Adrenal gland (tissue), 5 donors: ENCODE measurements around the gene SYNJ2BP.

Experiments
- POLR2A ChIP-seq, 2 donors: fragments of 450-650 bp; IDR thresholded peaks; one replicate each; pipeline ENCODE4 v1.6.1; 2017; ENCODE audit warnings: antibody characterized with exemption in 2 of 2, mild to moderate bottlenecking in 2 of 2, moderate library complexity in 1 of 2
- TF ChIP-seq, protein P1 (sequence below), 6 experiments: fragments of 450-650 bp in 4 of 6; fragments of 200-600 bp in 2 of 6; sonication (generic) in 1 of 6; IDR thresholded peaks; 1 replicate in 5 of 6; 2 replicates in 1 of 6; pipeline versions ENCODE4 v1.5.1 to v1.8.0; 2016 to 2021; ENCODE audit warnings: antibody characterized with exemption in 6 of 6, mild to moderate bottlenecking in 2 of 6, moderate library complexity in 1 of 6
- donor health status: DM: no; HTN: no; CAD: no.

DNA sequence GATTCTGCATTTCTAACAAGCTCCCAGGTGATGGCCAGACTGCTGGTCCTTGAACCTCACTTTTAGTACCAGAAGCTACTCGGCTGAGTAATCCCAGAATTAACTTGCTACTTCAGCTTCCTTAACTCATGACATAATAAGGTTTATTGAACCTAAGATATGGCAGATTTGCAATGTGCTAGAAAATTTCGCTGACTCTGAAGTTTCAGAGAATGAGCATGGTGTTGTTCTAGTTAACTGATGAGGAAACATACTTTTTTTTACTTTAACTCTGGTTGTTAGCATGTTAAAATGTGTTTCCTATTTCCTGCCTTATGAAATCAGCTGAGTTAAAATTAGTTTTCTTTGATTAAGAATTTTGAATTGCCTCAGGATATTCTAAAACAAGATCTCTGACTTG lies 34.4 kb downstream of the SYNJ2BP start:
- TF ChIP-seq, protein P1, sequence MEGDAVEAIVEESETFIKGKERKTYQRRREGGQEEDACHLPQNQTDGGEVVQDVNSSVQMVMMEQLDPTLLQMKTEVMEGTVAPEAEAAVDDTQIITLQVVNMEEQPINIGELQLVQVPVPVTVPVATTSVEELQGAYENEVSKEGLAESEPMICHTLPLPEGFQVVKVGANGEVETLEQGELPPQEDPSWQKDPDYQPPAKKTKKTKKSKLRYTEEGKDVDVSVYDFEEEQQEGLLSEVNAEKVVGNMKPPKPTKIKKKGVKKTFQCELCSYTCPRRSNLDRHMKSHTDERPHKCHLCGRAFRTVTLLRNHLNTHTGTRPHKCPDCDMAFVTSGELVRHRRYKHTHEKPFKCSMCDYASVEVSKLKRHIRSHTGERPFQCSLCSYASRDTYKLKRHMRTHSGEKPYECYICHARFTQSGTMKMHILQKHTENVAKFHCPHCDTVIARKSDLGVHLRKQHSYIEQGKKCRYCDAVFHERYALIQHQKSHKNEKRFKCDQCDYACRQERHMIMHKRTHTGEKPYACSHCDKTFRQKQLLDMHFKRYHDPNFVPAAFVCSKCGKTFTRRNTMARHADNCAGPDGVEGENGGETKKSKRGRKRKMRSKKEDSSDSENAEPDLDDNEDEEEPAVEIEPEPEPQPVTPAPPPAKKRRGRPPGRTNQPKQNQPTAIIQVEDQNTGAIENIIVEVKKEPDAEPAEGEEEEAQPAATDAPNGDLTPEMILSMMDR (IDR thresholded peaks at IDR 0.05) = no peak
- TF ChIP-seq POLR2A (IDR thresholded peaks at IDR 0.05) = no peak
